A549 (cell line): ENCODE measurements around the gene CA10. TPM values are rescaled to one million over a fixed set of nuclear protein-coding genes. Genes with fewer than 3 reads are reported as not detected.

ENCODE experiments used
- ATAC-seq, 2 experiments: fragments of 200-7000 bp in 1 of 2; fragments of >200 bp in 1 of 2; cut with Nextera tagmentation in 1 of 2; cut with Tn5 transposase in 1 of 2; 3 replicates each; pipeline versions ENCODE4 v1.8.0 to v1.9.1; 2018 to 2020; ENCODE audit warnings: mild to moderate bottlenecking in 1 of 2, moderate library complexity in 1 of 2
- CTCF ChIA-PET: fragments of 300-600 bp; sonication (Branson Sonifier 250); formaldehyde crosslinking; extraction: SDS; loops from one replicate; lab custom pipeline; 2021; ENCODE audit warnings: antibody characterized with exemption, inconsistent platforms; lab: Yijun Ruan, JAX
- POLR2A ChIA-PET: fragments of 350-600 bp; formaldehyde crosslinking; extraction: SDS; loops from one replicate; lab custom pipeline; 2021; ENCODE audit warnings: antibody characterized with exemption, inconsistent platforms; lab: Yijun Ruan, JAX
- DNase-seq, 2 experiments: peaks; one replicate each; pipeline versions ENCODE4 v3.0.0 to v3.0.0-alpha.2; 2011 to 2016; ENCODE audit warnings: low read depth in 1 of 2, low spot score in 1 of 2
- FAIRE-seq: peaks from 2 replicates; lab custom pipeline; 2011; peaks lifted over from hg19 to GRCh38; lab: Jason Lieb, UNC
- H3K27ac ChIP-seq, 2 experiments: fragments of >200 bp; sonication (Bioruptor Twin); formaldehyde crosslinking; 3 replicates each; pipeline ENCODE4 v1.5.1; 2016 to 2017
- H3K4me1 ChIP-seq: fragments of >200 bp; sonication (Bioruptor Twin); formaldehyde crosslinking; 3 replicates; pipeline ENCODE4 v1.6.1; 2016
- H3K4me2 ChIP-seq: fragments of >200 bp; sonication (Bioruptor Twin); formaldehyde crosslinking; 3 replicates; pipeline ENCODE4 v1.6.1; 2016
- H3K4me3 ChIP-seq: fragments of >200 bp; sonication (Bioruptor Twin); formaldehyde crosslinking; 3 replicates; pipeline ENCODE4 v1.5.1; 2016
- H3K9me3 ChIP-seq: fragments of >200 bp; sonication (Bioruptor Twin); formaldehyde crosslinking; 3 replicates; pipeline ENCODE4 v1.6.1; 2016
- BHLHE40 ChIP-seq: IDR thresholded peaks from 2 replicates; pipeline ENCODE4 v1.6.1; 2012; ENCODE audit warnings: low read depth, low read length, inconsistent platforms
- CBX8 ChIP-seq: fragments of 200-600 bp; sonication (generic); IDR thresholded peaks from 2 replicates; pipeline ENCODE4 v1.6.1; 2016
- EHMT2 ChIP-seq: fragments of 200-600 bp; sonication (generic); IDR thresholded peaks from 2 replicates; pipeline ENCODE4 v1.6.1; 2016; ENCODE audit warnings: antibody characterized with exemption, low read depth, mild to moderate bottlenecking, moderate library complexity
- EP300 ChIP-seq, 2 experiments: fragments of >200 bp; sonication (Bioruptor Twin); formaldehyde crosslinking; IDR thresholded peaks; 2 replicates in 1 of 2; 3 replicates in 1 of 2; pipeline ENCODE4 v1.6.1; 2016 to 2017
- HDAC2 ChIP-seq: fragments of 200-600 bp; sonication (generic); IDR thresholded peaks from 2 replicates; pipeline ENCODE4 v1.6.1; 2016
- JUNB ChIP-seq: fragments of >200 bp; sonication (Bioruptor Twin); formaldehyde crosslinking; IDR thresholded peaks from 2 replicates; pipeline ENCODE4 v1.6.1; 2016
- KDM1A ChIP-seq: fragments of 200-600 bp; sonication (generic); IDR thresholded peaks from 2 replicates; pipeline ENCODE4 v1.6.1; 2016; ENCODE audit warnings: low read depth, mild to moderate bottlenecking
- KDM5A ChIP-seq: fragments of 200-600 bp; sonication (generic); IDR thresholded peaks from 2 replicates; pipeline ENCODE4 v1.6.1; 2016; ENCODE audit warnings: antibody characterized with exemption, mild to moderate bottlenecking
- MAFK ChIP-seq: fragments of 450-650 bp; IDR thresholded peaks from 2 replicates; pipeline ENCODE4 v1.6.1; 2014; ENCODE audit not compliant: partially characterized antibody
- NFE2L2 ChIP-seq: fragments of 150-350 bp; conservative IDR thresholded peaks from 2 replicates; pipeline ENCODE4 v1.6.1; 2014; ENCODE audit warnings: low read length
- NR3C1 ChIP-seq: fragments of >200 bp; sonication (Bioruptor Twin); formaldehyde crosslinking; IDR thresholded peaks from 3 replicates; pipeline ENCODE4 v1.6.1; 2017
- PHF8 ChIP-seq: fragments of 200-600 bp; sonication (generic); IDR thresholded peaks from 2 replicates; pipeline ENCODE4 v1.6.1; 2016; ENCODE audit warnings: low read depth, mild to moderate bottlenecking, antibody characterized with exemption, moderate library complexity, borderline replicate concordance
- RAD21 ChIP-seq, 2 experiments: fragments of >200 bp in 1 of 2; sonication (Bioruptor Twin) in 1 of 2; formaldehyde crosslinking in 1 of 2; IDR thresholded peaks in 1 of 2; conservative IDR thresholded peaks in 1 of 2; 2 replicates in 1 of 2; 3 replicates in 1 of 2; pipeline ENCODE4 v1.6.1; 2012 to 2018; ENCODE audit warnings: inconsistent platforms in 1 of 2
- SMC3 ChIP-seq: fragments of >200 bp; sonication (Bioruptor Twin); formaldehyde crosslinking; IDR thresholded peaks from 3 replicates; pipeline ENCODE4 v1.6.1; 2018; ENCODE audit warnings: inconsistent platforms
- TFCP2L1 ChIP-seq: fragments of 250-450 bp; sonication (Bioruptor Pico); IDR thresholded peaks from 2 replicates; pipeline ENCODE4 v1.5.0; 2021; ENCODE audit warnings: mild to moderate bottlenecking
- TP53 ChIP-seq: fragments of 250-450 bp; sonication (Bioruptor Pico); IDR thresholded peaks from 2 replicates; pipeline ENCODE4 v1.5.0; 2021; ENCODE audit warnings: mild to moderate bottlenecking, moderate library complexity
- ZC3H11A ChIP-seq: fragments of 450-650 bp; IDR thresholded peaks from 2 replicates; pipeline ENCODE4 v1.6.1; 2014; ENCODE audit warnings: antibody characterized with exemption, mild to moderate bottlenecking
- WGBS: methylation state at CpG from one replicate; pipeline ENCODE4 v1.1.6; 2017; ENCODE audit errors: missing lambda C conversion rate; 5-methylcytosine and 5-hydroxymethylcytosine counted together
- polyA plus RNA-seq, 4 experiments: library from polyadenylated mRNA; depleted of rRNA in 3 of 4; stranded (reverse); fragments of >200 nt; fragmentation: RNase III in 1 of 4; extraction: RNeasy Plus Mini Kit Qiagen cat#74134 plus additional on column Dnase treatment in 1 of 4; gene quantifications; 2 replicates in 3 of 4; 3 replicates in 1 of 4; pipeline ENCODE4 v1.2.3, GENCODE V29; 2011 to 2017
- TF ChIP-seq, protein P1 (sequence below): IDR thresholded peaks from 2 replicates; pipeline ENCODE4 v1.6.1; 2012
- TF ChIP-seq, protein P2 (sequence below): fragments of 250-450 bp; sonication (Bioruptor Pico); IDR thresholded peaks from 2 replicates; pipeline ENCODE4 v1.5.0; 2020; ENCODE audit warnings: low read depth, mild to moderate bottlenecking, moderate library complexity
- TF ChIP-seq, protein P3 (sequence below): fragments of 150-350 bp; IDR thresholded peaks from 2 replicates; pipeline ENCODE4 v1.6.1; 2014; ENCODE audit warnings: low read depth, mild to moderate bottlenecking, low read length
- TF ChIP-seq, protein P4 (sequence below): fragments of 450-650 bp; IDR thresholded peaks from 2 replicates; pipeline ENCODE4 v1.6.1; 2014; ENCODE audit warnings: antibody characterized with exemption
- TF ChIP-seq, protein P5 (sequence below): fragments of 250-450 bp; sonication (Bioruptor Pico); IDR thresholded peaks from 2 replicates; pipeline ENCODE4 v1.5.0; 2021; ENCODE audit warnings: mild to moderate bottlenecking, moderate library complexity, borderline replicate concordance

CA10 gene
- polyA plus RNA-seq, 2 of the 4 experiments (the other 2 are of a cell fraction), result not detected

DNA sequence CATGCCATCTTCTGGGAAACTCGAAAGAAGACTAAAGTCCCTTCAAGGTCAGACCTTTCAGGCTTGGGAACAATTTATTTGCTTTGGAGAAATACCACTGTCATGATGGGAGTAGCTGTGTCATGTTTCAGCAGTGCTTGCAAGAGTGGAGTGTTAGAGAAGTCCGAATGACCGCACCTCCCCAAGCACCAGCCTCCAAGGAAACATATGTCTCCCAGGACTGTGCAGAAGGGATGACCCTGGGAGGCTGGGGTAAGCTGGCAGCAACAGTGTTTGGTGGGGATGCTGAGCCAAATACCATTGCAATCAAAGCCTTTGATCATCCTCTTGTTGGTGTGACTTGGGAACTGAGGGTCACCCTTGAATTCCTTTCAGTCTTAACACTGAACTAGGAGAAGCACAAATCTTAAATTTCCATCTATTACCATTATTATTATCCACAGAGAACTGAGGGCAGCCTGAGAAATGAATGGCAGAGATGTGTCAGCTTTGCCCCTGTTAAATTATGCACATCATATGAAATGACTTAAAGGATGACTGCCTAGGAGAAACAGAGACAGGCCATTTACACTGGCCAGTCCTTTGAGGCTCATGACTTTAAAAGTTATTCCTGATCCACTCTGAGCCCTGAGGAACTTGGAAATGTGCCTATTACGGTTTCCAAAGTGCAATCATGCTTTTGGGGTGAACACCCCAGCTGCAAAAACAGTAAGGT is 244.9 kb downstream of the CA10 start (continued):
- TF ChIP-seq, protein P1, sequence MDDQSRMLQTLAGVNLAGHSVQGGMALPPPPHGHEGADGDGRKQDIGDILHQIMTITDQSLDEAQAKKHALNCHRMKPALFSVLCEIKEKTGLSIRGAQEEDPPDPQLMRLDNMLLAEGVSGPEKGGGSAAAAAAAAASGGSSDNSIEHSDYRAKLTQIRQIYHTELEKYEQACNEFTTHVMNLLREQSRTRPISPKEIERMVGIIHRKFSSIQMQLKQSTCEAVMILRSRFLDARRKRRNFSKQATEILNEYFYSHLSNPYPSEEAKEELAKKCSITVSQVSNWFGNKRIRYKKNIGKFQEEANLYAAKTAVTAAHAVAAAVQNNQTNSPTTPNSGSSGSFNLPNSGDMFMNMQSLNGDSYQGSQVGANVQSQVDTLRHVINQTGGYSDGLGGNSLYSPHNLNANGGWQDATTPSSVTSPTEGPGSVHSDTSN, result no peak

DNA sequence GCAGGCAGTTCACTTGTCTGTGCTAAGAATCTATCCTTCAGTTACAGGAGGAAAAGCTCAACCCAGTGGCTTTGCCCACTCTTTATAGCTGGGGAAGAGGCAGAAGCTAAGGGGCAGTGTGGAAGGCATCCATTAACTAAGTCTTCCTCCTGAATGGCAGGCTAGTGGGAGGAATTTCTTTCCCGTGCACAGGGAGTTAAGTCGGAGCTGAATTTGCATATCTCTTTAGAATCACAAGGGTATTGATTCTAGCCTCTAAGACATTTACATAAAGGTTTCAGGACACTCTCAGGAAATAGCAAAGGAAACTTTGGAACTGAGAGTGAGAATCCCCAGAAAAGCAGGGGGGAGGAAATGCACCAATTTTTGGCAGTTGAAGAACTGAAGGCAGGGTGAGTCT is 245.6 kb downstream of the CA10 start:
- H3K9me3 ChIP-seq, result no peaks in the 10 kb centered on the region
- CTCF ChIA-PET, result interaction anchor here (1.3 kb wide), 1 partner anchor 11 kb away, joined by 3 read pairs; no protein-coding TSS in a partner anchor
- FAIRE-seq (no peak), ATAC-seq (no peak), DNase-seq (no peak)
- no peak overlapping the region for H3K4me3 ChIP-seq
- no peak overlapping the region for H3K4me2 ChIP-seq
- H3K4me1 ChIP-seq, result no peaks in the 10 kb centered on the region
- POLR2A ChIA-PET, result no interaction called here
- WGBS, result 3% methylated on average over 2 of the region's 2 CpGs
- no peak overlapping the region for H3K27ac ChIP-seq
- no peak for TF ChIP-seq KDM1A
- no peak for TF ChIP-seq BHLHE40
- TF ChIP-seq TFCP2L1 (CRISPR knock-in tag), result no peak
- no peak for TF ChIP-seq CBX8
- no peak for TF ChIP-seq HDAC2
- TF ChIP-seq NR3C1, result no peak
- TF ChIP-seq, protein P2, sequence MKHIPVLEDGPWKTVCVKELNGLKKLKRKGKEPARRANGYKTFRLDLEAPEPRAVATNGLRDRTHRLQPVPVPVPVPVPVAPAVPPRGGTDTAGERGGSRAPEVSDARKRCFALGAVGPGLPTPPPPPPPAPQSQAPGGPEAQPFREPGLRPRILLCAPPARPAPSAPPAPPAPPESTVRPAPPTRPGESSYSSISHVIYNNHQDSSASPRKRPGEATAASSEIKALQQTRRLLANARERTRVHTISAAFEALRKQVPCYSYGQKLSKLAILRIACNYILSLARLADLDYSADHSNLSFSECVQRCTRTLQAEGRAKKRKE (CRISPR knock-in tag), result no peak
- TF ChIP-seq ZC3H11A, result no peak
- no peak for TF ChIP-seq PHF8
- TF ChIP-seq EP300 (IDR thresholded peaks at IDR 0.05), result no peak
- no peak for TF ChIP-seq NFE2L2
- TF ChIP-seq KDM5A, result no peak

DNA sequence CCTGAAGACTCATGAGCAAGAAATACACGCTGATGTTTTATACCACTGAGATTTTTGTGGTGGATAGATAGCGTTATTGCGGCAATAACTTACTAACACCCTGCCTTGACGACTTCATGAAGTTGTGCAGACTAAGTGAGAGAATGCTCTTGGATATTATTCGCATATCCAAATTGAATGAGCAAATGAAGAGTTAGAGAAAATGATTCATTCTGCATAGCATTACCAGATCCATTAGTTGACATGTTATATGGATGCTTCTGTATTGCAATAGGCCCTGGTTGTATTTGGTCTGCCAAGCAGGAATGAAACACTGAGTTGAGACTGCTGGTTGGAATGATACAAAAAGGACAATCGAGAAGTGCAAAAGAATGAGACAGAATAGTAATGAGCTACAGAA is 247.3 kb downstream of the CA10 start:
- Histone ChIP-seq H3K27ac (no peak overlapping the region), H3K4me1 (no peaks in the 10 kb centered on the region), H3K4me3 (no peak overlapping the region), H3K4me2 (no peak overlapping the region), H3K9me3 (no peaks in the 10 kb centered on the region)
- WGBS, result 24% methylated on average over 6 of the region's 6 CpGs
- DNase-seq (no peak), ATAC-seq (no peak), FAIRE-seq (no peak)
- no peak for TF ChIP-seq PHF8
- TF ChIP-seq RAD21 (conservative IDR thresholded peaks at IDR 0.05 in 1 of 2, IDR thresholded peaks at IDR 0.05 in 1 of 2), result no peak
- no peak for TF ChIP-seq SMC3
- TF ChIP-seq EHMT2, result no peak
- no peak for TF ChIP-seq TP53 (CRISPR knock-in tag)
- TF ChIP-seq, protein P3, sequence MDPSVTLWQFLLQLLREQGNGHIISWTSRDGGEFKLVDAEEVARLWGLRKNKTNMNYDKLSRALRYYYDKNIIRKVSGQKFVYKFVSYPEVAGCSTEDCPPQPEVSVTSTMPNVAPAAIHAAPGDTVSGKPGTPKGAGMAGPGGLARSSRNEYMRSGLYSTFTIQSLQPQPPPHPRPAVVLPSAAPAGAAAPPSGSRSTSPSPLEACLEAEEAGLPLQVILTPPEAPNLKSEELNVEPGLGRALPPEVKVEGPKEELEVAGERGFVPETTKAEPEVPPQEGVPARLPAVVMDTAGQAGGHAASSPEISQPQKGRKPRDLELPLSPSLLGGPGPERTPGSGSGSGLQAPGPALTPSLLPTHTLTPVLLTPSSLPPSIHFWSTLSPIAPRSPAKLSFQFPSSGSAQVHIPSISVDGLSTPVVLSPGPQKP, result no peak
- TF ChIP-seq MAFK, result no peak
- no peak for TF ChIP-seq JUNB
- no peak for TF ChIP-seq KDM1A
- no peak for TF ChIP-seq BHLHE40
- TF ChIP-seq, protein P4, sequence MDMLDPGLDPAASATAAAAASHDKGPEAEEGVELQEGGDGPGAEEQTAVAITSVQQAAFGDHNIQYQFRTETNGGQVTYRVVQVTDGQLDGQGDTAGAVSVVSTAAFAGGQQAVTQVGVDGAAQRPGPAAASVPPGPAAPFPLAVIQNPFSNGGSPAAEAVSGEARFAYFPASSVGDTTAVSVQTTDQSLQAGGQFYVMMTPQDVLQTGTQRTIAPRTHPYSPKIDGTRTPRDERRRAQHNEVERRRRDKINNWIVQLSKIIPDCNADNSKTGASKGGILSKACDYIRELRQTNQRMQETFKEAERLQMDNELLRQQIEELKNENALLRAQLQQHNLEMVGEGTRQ, result no peak
- TF ChIP-seq, protein P5, sequence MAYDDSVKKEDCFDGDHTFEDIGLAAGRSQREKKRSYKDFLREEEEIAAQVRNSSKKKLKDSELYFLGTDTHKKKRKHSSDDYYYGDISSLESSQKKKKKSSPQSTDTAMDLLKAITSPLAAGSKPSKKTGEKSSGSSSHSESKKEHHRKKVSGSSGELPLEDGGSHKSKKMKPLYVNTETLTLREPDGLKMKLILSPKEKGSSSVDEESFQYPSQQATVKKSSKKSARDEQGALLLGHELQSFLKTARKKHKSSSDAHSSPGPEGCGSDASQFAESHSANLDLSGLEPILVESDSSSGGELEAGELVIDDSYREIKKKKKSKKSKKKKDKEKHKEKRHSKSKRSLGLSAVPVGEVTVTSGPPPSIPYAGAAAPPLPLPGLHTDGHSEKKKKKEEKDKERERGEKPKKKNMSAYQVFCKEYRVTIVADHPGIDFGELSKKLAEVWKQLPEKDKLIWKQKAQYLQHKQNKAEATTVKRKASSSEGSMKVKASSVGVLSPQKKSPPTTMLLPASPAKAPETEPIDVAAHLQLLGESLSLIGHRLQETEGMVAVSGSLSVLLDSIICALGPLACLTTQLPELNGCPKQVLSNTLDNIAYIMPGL, result no peak
- no peak for TF ChIP-seq TFCP2L1 (CRISPR knock-in tag)
- CTCF ChIA-PET, result interaction anchor here (1.3 kb wide), 2 partner anchors 11 to 147 kb away, joined by 3 to 5 read pairs; no protein-coding TSS in a partner anchor
- POLR2A ChIA-PET, result no interaction called here
